Trophoblast cell (in vitro differentiated cells and primary cell): ENCODE data around the gene ZDHHC14.
A peak's percentile ranks its signal among the peaks of the same experiment; 100 is the strongest.
"Not testable (repeated sequence)": the region's sequence is repeated elsewhere in the genome, so short reads cannot be mapped to it uniquely, and the experiment has no call there.

Source experiments
- DNase-seq, 2 donors: peaks; one replicate each; pipeline ENCODE4 v3.0.0-alpha.2; 2016
- H2AFZ ChIP-seq: 2 replicates; pipeline ENCODE4 v1.6.1; 2013; ENCODE audit warnings: low read length, moderate library complexity, mild to moderate bottlenecking; ENCODE audit not compliant: insufficient read depth, poor library complexity
- H2AK5ac ChIP-seq: 2 replicates; pipeline ENCODE4 v1.6.1; 2013; ENCODE audit warnings: mild to moderate bottlenecking, low read length
- H2BK120ac ChIP-seq: 2 replicates; pipeline ENCODE4 v1.6.1; 2013; ENCODE audit warnings: low read length, mild to moderate bottlenecking, moderate library complexity; ENCODE audit not compliant: insufficient read depth, poor library complexity
- H2BK12ac ChIP-seq: 2 replicates; pipeline ENCODE4 v1.6.1; 2013; ENCODE audit warnings: mild to moderate bottlenecking, low read length, moderate library complexity
- H2BK5ac ChIP-seq: 2 replicates; pipeline ENCODE4 v1.6.1; 2013; ENCODE audit warnings: low read length, low read depth, moderate library complexity, mild to moderate bottlenecking; ENCODE audit not compliant: poor library complexity
- H3K14ac ChIP-seq: 2 replicates; pipeline ENCODE4 v1.6.1; 2013; ENCODE audit warnings: mild to moderate bottlenecking, low read length
- H3K18ac ChIP-seq: 2 replicates; pipeline ENCODE4 v1.6.1; 2013; ENCODE audit warnings: mild to moderate bottlenecking, low read length
- H3K23ac ChIP-seq: 2 replicates; pipeline ENCODE4 v1.6.1; 2013; ENCODE audit warnings: low read length
- H3K27ac ChIP-seq: 2 replicates; pipeline ENCODE4 v1.5.1; 2013; ENCODE audit warnings: low read depth, mild to moderate bottlenecking, inconsistent platforms, low read length, moderate library complexity
- H3K27me3 ChIP-seq: 2 replicates; pipeline ENCODE4 v1.6.1; 2013; ENCODE audit warnings: inconsistent platforms, mild to moderate bottlenecking, low read length, moderate library complexity; ENCODE audit not compliant: insufficient read depth
- H3K36me3 ChIP-seq, 2 experiments: 1 replicate in 1 of 2; 2 replicates in 1 of 2; pipeline ENCODE4 v1.6.1; 2013; ENCODE audit warnings: low read length in 2 of 2, mild to moderate bottlenecking in 2 of 2, moderate library complexity in 1 of 2; ENCODE audit not compliant: insufficient read depth in 2 of 2, control insufficient read depth in 1 of 2
- H3K4ac ChIP-seq: 2 replicates; pipeline ENCODE4 v1.6.1; 2013; ENCODE audit warnings: low read depth, mild to moderate bottlenecking, low read length, moderate library complexity
- H3K4me1 ChIP-seq, 2 experiments: 1 replicate in 1 of 2; 2 replicates in 1 of 2; pipeline ENCODE4 v1.6.1; 2013; ENCODE audit warnings: low read length in 2 of 2, mild to moderate bottlenecking in 2 of 2, moderate library complexity in 1 of 2; ENCODE audit not compliant: insufficient read depth in 2 of 2, control insufficient read depth in 1 of 2
- H3K4me2 ChIP-seq: 2 replicates; pipeline ENCODE4 v1.6.1; 2013; ENCODE audit warnings: inconsistent platforms, mild to moderate bottlenecking, low read length, moderate library complexity
- H3K4me3 ChIP-seq: 2 replicates; pipeline ENCODE4 v1.5.1; 2013; ENCODE audit warnings: mild to moderate bottlenecking, low read depth, low read length, inconsistent platforms
- H3K79me1 ChIP-seq: one replicate; pipeline ENCODE4 v1.6.1; 2013; ENCODE audit warnings: low read length
- H3K79me2 ChIP-seq: 2 replicates; pipeline ENCODE4 v1.6.1; 2013; ENCODE audit warnings: low read length, mild to moderate bottlenecking; ENCODE audit not compliant: control insufficient read depth, insufficient read depth, poor library complexity
- H3K9ac ChIP-seq: 2 replicates; pipeline ENCODE4 v1.6.1; 2013; ENCODE audit warnings: mild to moderate bottlenecking, low read length
- H3K9me3 ChIP-seq: 2 replicates; pipeline ENCODE4 v1.6.1; 2013; ENCODE audit warnings: low read depth, mild to moderate bottlenecking, control low read depth, inconsistent platforms, low read length; ENCODE audit not compliant: insufficient read depth
- H4K12ac ChIP-seq: 2 replicates; pipeline ENCODE4 v1.6.1; 2013; ENCODE audit warnings: low read depth, mild to moderate bottlenecking, low read length, moderate library complexity
- H4K8ac ChIP-seq: 2 replicates; pipeline ENCODE4 v1.6.1; 2013; ENCODE audit warnings: low read depth, mild to moderate bottlenecking, low read length, moderate library complexity
- H4K91ac ChIP-seq: one replicate; pipeline ENCODE4 v1.6.1; 2013; ENCODE audit warnings: low read depth, mild to moderate bottlenecking, low read length, moderate library complexity
- WGBS: extraction: QIAGEN DNeasy Blood & Tissue Kit; methylation state at CpG from one replicate; pipeline ENCODE4 v1.1.7; 2013; ENCODE audit warnings: missing lambda C conversion rate; ENCODE audit not compliant: insufficient read length, insufficient coverage; ENCODE audit errors: extremely low coverage; 5-methylcytosine and 5-hydroxymethylcytosine counted together

ZDHHC14 gene

GRCh38 chr6:157383471-157383870 lies 2.5 kb downstream of the ZDHHC14 start:
- no CpG with 5 or more reads among the region's 9 CpGs for WGBS
- H2AK5ac ChIP-seq: no peak overlapping the region
- H3K4me3 ChIP-seq: no peak overlapping the region
- H3K36me3 ChIP-seq: no peaks in the 10 kb centered on the region
- DNase-seq: no peak
- H3K9ac ChIP-seq: no peak overlapping the region
- no peak overlapping the region for H3K23ac ChIP-seq
- H4K91ac ChIP-seq: no peak overlapping the region
- H3K4me2 ChIP-seq: no peak overlapping the region
- H3K27ac ChIP-seq: no peak overlapping the region
- H3K27me3 ChIP-seq: no peaks in the 10 kb centered on the region
- H3K79me1 ChIP-seq: peaks cover 7% of the 10 kb centered on the region
- no peak overlapping the region for H3K4ac ChIP-seq
- no peak overlapping the region for H2BK5ac ChIP-seq
- no peak overlapping the region for H2BK120ac ChIP-seq
- H3K18ac ChIP-seq: no peak overlapping the region
- H4K8ac ChIP-seq: no peak overlapping the region
- no peaks in the 10 kb centered on the region for H3K9me3 ChIP-seq
- no peak overlapping the region for H3K14ac ChIP-seq
- H2BK12ac ChIP-seq: no peak overlapping the region
- peaks cover 3 to 7% of the 10 kb centered on the region in 2 experiments for H3K4me1 ChIP-seq
- H3K79me2 ChIP-seq: peaks cover 5% of the 10 kb centered on the region
- H4K12ac ChIP-seq: no peak overlapping the region
- H2AFZ ChIP-seq: no peak overlapping the region

GRCh38 chr6:157384962-157385361 lies 4.0 kb downstream of the ZDHHC14 start:
- not testable (repeated sequence) for H3K14ac ChIP-seq, H3K4me3 ChIP-seq, H2AK5ac ChIP-seq, H3K79me1 ChIP-seq, H3K27me3 ChIP-seq, H4K8ac ChIP-seq, H2BK120ac ChIP-seq, H2BK5ac ChIP-seq, H3K36me3 ChIP-seq, H2AFZ ChIP-seq, H2BK12ac ChIP-seq, H3K18ac ChIP-seq, H3K9ac ChIP-seq, H3K4me2 ChIP-seq, H3K9me3 ChIP-seq, H4K12ac ChIP-seq, H3K23ac ChIP-seq, DNase-seq, H3K79me2 ChIP-seq, H3K4me1 ChIP-seq, H4K91ac ChIP-seq, H3K27ac ChIP-seq
- H3K4ac ChIP-seq: peak overlapping the region; percentile 21
- no CpG with 5 or more reads among the region's 4 CpGs for WGBS

- no peak overlapping the region for H3K4me3 ChIP-seq
- no peak overlapping the region for H3K23ac ChIP-seq
- no peaks in the 10 kb centered on the region for H3K9me3 ChIP-seq
- H2AFZ ChIP-seq: no peak overlapping the region
- no peak for DNase-seq
- no peak overlapping the region for H2BK5ac ChIP-seq
- H3K79me1 ChIP-seq: peaks cover 4% of the 10 kb centered on the region
- H3K14ac ChIP-seq: no peak overlapping the region
- H3K4ac ChIP-seq: no peak overlapping the region
- H4K91ac ChIP-seq: no peak overlapping the region
- no peak overlapping the region for H2BK12ac ChIP-seq
- no peaks in the 10 kb centered on the region for H3K27me3 ChIP-seq
- no peak overlapping the region for H2AK5ac ChIP-seq
- no peak overlapping the region for H3K27ac ChIP-seq
- no peak overlapping the region for H4K8ac ChIP-seq
- H2BK120ac ChIP-seq: no peak overlapping the region
- H3K9ac ChIP-seq: no peak overlapping the region
- peaks cover 2% of the 10 kb centered on the region for H3K79me2 ChIP-seq
- peaks cover 3 to 5% of the 10 kb centered on the region in 2 experiments for H3K4me1 ChIP-seq
- H3K18ac ChIP-seq: no peak overlapping the region
- WGBS: no CpG with 5 or more reads among the region's 2 CpGs
- no peak overlapping the region for H3K4me2 ChIP-seq
- H3K36me3 ChIP-seq: no peaks in the 10 kb centered on the region
- no peak overlapping the region for H4K12ac ChIP-seq
Observed at GRCh38 chr6:157385482-157385881, 4.5 kb downstream of the ZDHHC14 start.

- Histone ChIP-seq H3K36me3 (peaks cover 0 to under 1% of the 10 kb centered on the region in 2 experiments), H3K18ac (no peak overlapping the region), H3K9ac (no peak overlapping the region), H2BK12ac (no peak overlapping the region), H4K12ac (no peak overlapping the region), H2BK5ac (no peak overlapping the region), H2AFZ (no peak overlapping the region), H3K4ac (no peak overlapping the region), H4K8ac (no peak overlapping the region), H3K9me3 (no peaks in the 10 kb centered on the region), H3K27ac (no peak overlapping the region), H3K79me2 (no peaks in the 10 kb centered on the region), H3K79me1 (no peaks in the 10 kb centered on the region), H3K14ac (no peak overlapping the region), H3K4me2 (no peak overlapping the region), H2AK5ac (no peak overlapping the region), H3K27me3 (no peaks in the 10 kb centered on the region), H3K23ac (no peak overlapping the region), H3K4me1 (peaks cover 3 to 5% of the 10 kb centered on the region in 2 experiments), H2BK120ac (no peak overlapping the region), H4K91ac (no peak overlapping the region), H3K4me3 (no peak overlapping the region)
- no CpG with 5 or more reads among the region's 6 CpGs for WGBS
- DNase-seq: no peak
Observed at GRCh38 chr6:157386023-157386422, 5.0 kb downstream of the ZDHHC14 start.
